MCF 10A (cell line): ENCODE measurements around the gene OR2K2. TPM values are rescaled to one million over a fixed set of nuclear protein-coding genes. Genes with fewer than 3 reads are reported as not detected.

Experiments
- total RNA-seq: library from RNA; stranded (reverse); gene quantifications from 2 replicates; pipeline ENCODE4 v1.2.3, GENCODE V29; 2022

The OR2K2 gene
- total RNA-seq, 1 experiment from 2014 or later = not detected

Other genes with a start within 250 kb of the OR2K2 start
- 140 and 152 TPM in 2 replicates for gene ECPAS, start 154.2 kb upstream of the OR2K2 start, total RNA-seq
- gene ZNF483, start 195.0 kb upstream of the OR2K2 start, total RNA-seq = 1.3 and 2.4 TPM in 2 replicates